H9 (cell line): Measurements from ENCODE around the gene ETFA. TPM values are rescaled to one million over a fixed set of nuclear protein-coding genes. Genes with fewer than 3 reads are reported as not detected.
"Not testable (repeated sequence)": the region's sequence is repeated elsewhere in the genome, so short reads cannot be mapped to it uniquely, and the experiment has no call there.

Experiments used
- DNase-seq: peaks from one replicate; pipeline ENCODE4 v3.0.0-alpha.2; 2017
- H2AFZ ChIP-seq: one replicate; pipeline ENCODE4 v1.6.1; 2013; ENCODE audit warnings: mild to moderate bottlenecking, low read length, control low read depth, moderate library complexity
- H2AK5ac ChIP-seq: 2 replicates; pipeline ENCODE4 v1.6.1; 2013; ENCODE audit warnings: low read length, control low read depth, mixed read lengths; ENCODE audit not compliant: insufficient read length
- H2BK120ac ChIP-seq: one replicate; pipeline ENCODE4 v1.6.1; 2013; ENCODE audit warnings: low read depth, mild to moderate bottlenecking, low read length, control low read depth, inconsistent platforms; ENCODE audit not compliant: poor library complexity, severe bottlenecking
- H2BK12ac ChIP-seq: 2 replicates; pipeline ENCODE4 v1.6.1; 2013; ENCODE audit warnings: low read length, control low read depth, mixed read lengths, low read depth; ENCODE audit not compliant: insufficient read length
- H2BK15ac ChIP-seq: 2 replicates; pipeline ENCODE4 v1.6.1; 2013; ENCODE audit warnings: low read depth, low read length, control low read depth
- H2BK20ac ChIP-seq: one replicate; pipeline ENCODE4 v1.6.1; 2013; ENCODE audit warnings: low read depth, mild to moderate bottlenecking, low read length, control low read depth, inconsistent platforms; ENCODE audit not compliant: poor library complexity, severe bottlenecking
- H2BK5ac ChIP-seq: 2 replicates; pipeline ENCODE4 v1.6.1; 2013; ENCODE audit warnings: low read length, control low read depth, mixed read lengths; ENCODE audit not compliant: insufficient read length
- H3K14ac ChIP-seq: 2 replicates; pipeline ENCODE4 v1.6.1; 2013; ENCODE audit warnings: low read length, control low read depth; ENCODE audit not compliant: insufficient read depth
- H3K18ac ChIP-seq: 2 replicates; pipeline ENCODE4 v1.6.1; 2013; ENCODE audit warnings: low read depth, mild to moderate bottlenecking, mixed read lengths, low read length, control low read depth; ENCODE audit not compliant: insufficient read length
- H3K23ac ChIP-seq: 2 replicates; pipeline ENCODE4 v1.6.1; 2013; ENCODE audit warnings: low read length, control low read depth, mixed read lengths, low read depth; ENCODE audit not compliant: insufficient read length
- H3K23me2 ChIP-seq: 2 replicates; pipeline ENCODE4 v1.6.1; 2013; ENCODE audit warnings: low read depth, mild to moderate bottlenecking, mixed read lengths, low read length, control low read depth; ENCODE audit not compliant: insufficient read length, poor library complexity, severe bottlenecking
- H3K27ac ChIP-seq: 2 replicates; pipeline ENCODE4 v1.5.1; 2013; ENCODE audit warnings: low read length, control low read depth, mixed read lengths, low read depth; ENCODE audit not compliant: insufficient read length
- H3K27me3 ChIP-seq: 2 replicates; pipeline ENCODE4 v1.6.1; 2013; ENCODE audit warnings: low read length, control low read depth, inconsistent platforms; ENCODE audit not compliant: insufficient read depth
- H3K4ac ChIP-seq: 2 replicates; pipeline ENCODE4 v1.6.1; 2013; ENCODE audit warnings: low read depth, mild to moderate bottlenecking, control low read depth, inconsistent platforms, low read length, moderate library complexity
- H3K4me1 ChIP-seq: 2 replicates; pipeline ENCODE4 v1.6.1; 2013; ENCODE audit warnings: low read length, control low read depth, inconsistent platforms; ENCODE audit not compliant: insufficient read depth
- H3K4me2 ChIP-seq: 2 replicates; pipeline ENCODE4 v1.6.1; 2013; ENCODE audit warnings: low read length, control low read depth, mixed read lengths; ENCODE audit not compliant: insufficient read length, insufficient read depth
- H3K56ac ChIP-seq: 2 replicates; pipeline ENCODE4 v1.6.1; 2013; ENCODE audit warnings: low read depth, mild to moderate bottlenecking, mixed read lengths, low read length, control low read depth; ENCODE audit not compliant: insufficient read length
- H3K79me1 ChIP-seq: 2 replicates; pipeline ENCODE4 v1.6.1; 2013; ENCODE audit warnings: low read depth, mild to moderate bottlenecking, moderate library complexity, low read length, control low read depth, inconsistent platforms; ENCODE audit not compliant: insufficient read depth, poor library complexity, severe bottlenecking
- H3K79me2 ChIP-seq: 2 replicates; pipeline ENCODE4 v1.6.1; 2013; ENCODE audit warnings: low read length, control low read depth, inconsistent platforms; ENCODE audit not compliant: insufficient read depth
- H3K9ac ChIP-seq: 2 replicates; pipeline ENCODE4 v1.6.1; 2013; ENCODE audit warnings: low read length, control low read depth, mixed read lengths; ENCODE audit not compliant: insufficient read length; ENCODE audit errors: extremely low read depth
- H3K9me3 ChIP-seq: one replicate; pipeline ENCODE4 v1.6.1; 2013; ENCODE audit warnings: low read depth, low read length, inconsistent platforms; ENCODE audit not compliant: control insufficient read depth
- H3T11ph ChIP-seq: one replicate; pipeline ENCODE4 v1.6.1; 2013; ENCODE audit warnings: mild to moderate bottlenecking, low read length, control low read depth, inconsistent platforms
- H4K20me1 ChIP-seq: one replicate; pipeline ENCODE4 v1.6.1; 2013; ENCODE audit not compliant: control insufficient read depth, insufficient read length, insufficient read depth
- H4K5ac ChIP-seq: 2 replicates; pipeline ENCODE4 v1.6.1; 2013; ENCODE audit warnings: low read depth, mild to moderate bottlenecking, mixed read lengths, low read length, control low read depth; ENCODE audit not compliant: insufficient read length
- H4K8ac ChIP-seq: replicated peaks from 2 replicates; pipeline ENCODE4 v1.6.1; 2013; ENCODE audit warnings: low read length, control low read depth, mixed read lengths, low read depth; ENCODE audit not compliant: insufficient read length
- H4K91ac ChIP-seq: 2 replicates; pipeline ENCODE4 v1.6.1; 2013; ENCODE audit warnings: low read depth, mild to moderate bottlenecking, moderate library complexity, mixed read lengths, low read length, control low read depth; ENCODE audit not compliant: insufficient read length
- H3K27ac Mint-ChIP-seq, 3 experiments: 2 replicates in 2 of 3; 3 replicates in 1 of 3; pipeline ENCODE4 v1.8.0; 2020 to 2021; ENCODE audit warnings: mixed read lengths in 3 of 3, mild to moderate bottlenecking in 1 of 3, moderate library complexity in 1 of 3
- H3K27me3 Mint-ChIP-seq: 2 replicates; pipeline ENCODE4 v1.8.0; 2021; ENCODE audit warnings: low read depth, mild to moderate bottlenecking, moderate library complexity, mixed read lengths
- H3K36me3 Mint-ChIP-seq, 3 experiments: 2 replicates in 2 of 3; 3 replicates in 1 of 3; pipeline ENCODE4 v1.8.0; 2020 to 2021; ENCODE audit warnings: low read depth in 3 of 3, mixed read lengths in 3 of 3; ENCODE audit not compliant: insufficient read depth in 1 of 3
- H3K4me1 Mint-ChIP-seq, 2 experiments: 2 replicates each; pipeline ENCODE4 v1.8.0; 2020; ENCODE audit warnings: mixed read lengths in 2 of 2
- H3K4me3 Mint-ChIP-seq, 2 experiments: 2 replicates in 1 of 2; 3 replicates in 1 of 2; pipeline ENCODE4 v1.8.0; 2020 to 2021; ENCODE audit warnings: mild to moderate bottlenecking in 2 of 2, mixed read lengths in 2 of 2, moderate library complexity in 1 of 2
- H3K9me3 Mint-ChIP-seq, 2 experiments: 2 replicates in 1 of 2; 3 replicates in 1 of 2; pipeline ENCODE4 v1.8.0; 2020; ENCODE audit warnings: mild to moderate bottlenecking in 2 of 2, mixed read lengths in 2 of 2, moderate library complexity in 1 of 2
- CTCF ChIP-seq: fragments of 200-600 bp; sonication (generic); conservative IDR thresholded peaks from 3 replicates; pipeline ENCODE4 v1.8.0; 2021; ENCODE audit warnings: antibody characterized with exemption, mild to moderate bottlenecking
- WGBS: extraction: QIAGEN DNeasy Blood & Tissue Kit; methylation state at CpG from one replicate; pipeline ENCODE4 v1.1.7; 2013; ENCODE audit warnings: missing lambda C conversion rate, low lambda C conversion rate, mixed read lengths; ENCODE audit not compliant: insufficient read length; ENCODE audit errors: extremely low coverage; 5-methylcytosine and 5-hydroxymethylcytosine counted together
- total RNA-seq: library from RNA; stranded (reverse); gene quantifications from 2 replicates; pipeline ENCODE4 v1.2.1, GENCODE V29; 2021

ETFA gene
- total RNA-seq, 1 experiment from 2014 or later = 109 TPM

- Histone ChIP-seq H3K9me3 (no peaks in the 10 kb centered on the region), H3K79me2 (0 out of 2 replicates have a peak, but pooled peaks cover 1% of the 10 kb centered on the region), H3K9ac (no peak overlapping the region), H3K27me3 (no peaks in the 10 kb centered on the region), H2AFZ (no peak overlapping the region), H3K4me2 (no peak overlapping the region), H4K5ac (no peak overlapping the region), H2BK5ac (no peak overlapping the region), H2AK5ac (no peak overlapping the region), H3K27ac (no peak overlapping the region), H3K18ac (no peak overlapping the region), H3K23me2 (no peaks in the 10 kb centered on the region), H2BK120ac (no peak overlapping the region), H3K23ac (no peak overlapping the region), H2BK15ac (no peak overlapping the region), H4K91ac (no peak overlapping the region), H3K4me1 (no peaks in the 10 kb centered on the region), H4K20me1 (no peaks in the 10 kb centered on the region), H3K4ac (no peak overlapping the region), H3K79me1 (no peaks in the 10 kb centered on the region), H3T11ph (no peak overlapping the region), H3K14ac (no peak overlapping the region), H3K56ac (no peak overlapping the region), H2BK20ac (no peak overlapping the region), H4K8ac (no peak overlapping the region), H2BK12ac (no peak overlapping the region)
- TF ChIP-seq CTCF = no peak
- H3K9me3 Mint-ChIP-seq = no peaks in the 10 kb centered on the region
- H3K4me1 Mint-ChIP-seq = no peaks in the 10 kb centered on the region
- no peak overlapping the region; a peak in 1 of 7 replicates for H3K27ac Mint-ChIP-seq
- H3K36me3 Mint-ChIP-seq = peaks cover 0 to 2% (median 0%) of the 10 kb centered on the region in 3 experiments; a peak in 4 of 7 replicates
- no peak for DNase-seq
- WGBS = no CpG with 5 or more reads among the region's 1 CpG
- H3K27me3 Mint-ChIP-seq = no peaks in the 10 kb centered on the region
- no peak overlapping the region for H3K4me3 Mint-ChIP-seq
These were observed 14.4 kb downstream of the ETFA start for GRCh38 chr15:76296849-76297248.

DNA sequence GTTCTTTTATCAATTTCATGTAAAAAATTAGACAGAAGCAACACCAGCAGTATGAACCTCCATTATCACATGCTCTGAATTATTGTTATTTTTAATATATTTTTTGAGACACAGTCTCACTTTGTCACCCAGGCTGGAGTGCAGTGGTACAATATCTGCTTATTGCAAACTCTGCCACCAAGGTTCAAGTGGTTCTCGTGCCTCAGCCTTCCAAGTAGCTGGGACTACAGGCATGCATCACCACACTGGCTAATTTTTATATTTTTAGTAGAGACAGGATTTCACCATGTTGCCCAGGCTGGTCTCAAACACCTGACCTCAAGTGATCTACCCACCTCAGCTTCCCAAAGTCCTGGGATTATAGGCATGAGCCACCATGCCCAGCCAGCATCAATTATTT lies 16.8 kb downstream of the ETFA start:
- not testable (repeated sequence) for H3K18ac ChIP-seq, H3K14ac ChIP-seq, H3K23ac ChIP-seq, H3T11ph ChIP-seq, H3K56ac ChIP-seq, H2AK5ac ChIP-seq, H3K4me1 Mint-ChIP-seq, H3K27ac Mint-ChIP-seq, H3K4me1 ChIP-seq, H2BK15ac ChIP-seq, H2AFZ ChIP-seq, H2BK120ac ChIP-seq, H3K36me3 Mint-ChIP-seq, H2BK20ac ChIP-seq, H3K9me3 ChIP-seq, H3K4me2 ChIP-seq, H4K20me1 ChIP-seq, H3K27ac ChIP-seq, H3K9me3 Mint-ChIP-seq, H3K9ac ChIP-seq, H3K79me1 ChIP-seq, H3K4ac ChIP-seq, H3K27me3 ChIP-seq, H2BK5ac ChIP-seq, H2BK12ac ChIP-seq, H4K91ac ChIP-seq, H3K27me3 Mint-ChIP-seq, DNase-seq, H3K4me3 Mint-ChIP-seq, H3K79me2 ChIP-seq, H3K23me2 ChIP-seq, H4K8ac ChIP-seq, H4K5ac ChIP-seq
- no CpG with 5 or more reads among the region's 1 CpG for WGBS
